GM18520 (cell line): ENCODE data around the gene SOCS1.

Source experiments
- ATAC-seq: cut with Tn5 transposase; IDR thresholded peaks from one replicate; pipeline ENCODE4 v1.9.1; 2021; ENCODE audit not compliant: unreplicated experiment

Gene SOCS1

GRCh38 chr16:11263737-11264136, 7.7 kb upstream of the SOCS1 start:
- no peak for ATAC-seq

- no peak for ATAC-seq
Measured at GRCh38 chr16:11262915-11263314, 6.9 kb upstream of the SOCS1 start.

- ATAC-seq = no peak
Measured at GRCh38 chr16:11260596-11260966, 4.6 kb upstream of the SOCS1 start.

- no peak for ATAC-seq
Measured at GRCh38 chr16:11259655-11260595, 3.9 kb upstream of the SOCS1 start.

- ATAC-seq = no peak
Measured at GRCh38 chr16:11258553-11259492, 2.8 kb upstream of the SOCS1 start.

- ATAC-seq = no peak
Measured at GRCh38 chr16:11257131-11257938, 1.3 kb upstream of the SOCS1 start.

- ATAC-seq = no peak
Measured at GRCh38 chr16:11256661-11257130, 692 bp upstream of the SOCS1 start.

- peak; percentile 4 for ATAC-seq
Measured at GRCh38 chr16:11254913-11255736, 879 bp downstream of the SOCS1 start.

GRCh38 chr16:11253995-11254912, 1.8 kb downstream of the SOCS1 start:
- ATAC-seq = no peak

GRCh38 chr16:11253009-11253994, 2.7 kb downstream of the SOCS1 start:
- ATAC-seq = no peak

- no peak for ATAC-seq
Measured at GRCh38 chr16:11252482-11252931, 3.5 kb downstream of the SOCS1 start.

GRCh38 chr16:11251525-11252481, 4.2 kb downstream of the SOCS1 start:
- no peak for ATAC-seq

- no peak for ATAC-seq
Measured at GRCh38 chr16:11250786-11251524, 5.0 kb downstream of the SOCS1 start.

- no peak for ATAC-seq
Measured at GRCh38 chr16:11250091-11250785, 5.8 kb downstream of the SOCS1 start.
